Sigmoid colon (tissue), 4 donors: ENCODE results near the gene EME2.

Source experiments
- CTCF ChIP-seq, 4 experiments: fragments of 450-650 bp in 3 of 4; fragments of 200-600 bp in 1 of 4; IDR thresholded peaks; one replicate each; pipeline ENCODE4 v1.5.1; 2016 to 2019; ENCODE audit warnings: antibody characterized with exemption in 4 of 4, mild to moderate bottlenecking in 3 of 4, moderate library complexity in 2 of 4
- EP300 ChIP-seq, 4 donors: sonication (generic); formaldehyde crosslinking; IDR thresholded peaks; one replicate each; pipeline ENCODE4 v1.6.1; 2017; ENCODE audit warnings: antibody characterized with exemption in 4 of 4
- POLR2A ChIP-seq, 2 donors: fragments of 450-650 bp; IDR thresholded peaks; one replicate each; pipeline ENCODE4 v1.6.1; 2016; ENCODE audit warnings: antibody characterized with exemption in 2 of 2, mild to moderate bottlenecking in 2 of 2, moderate library complexity in 2 of 2
- POLR2AphosphoS5 ChIP-seq, 4 donors: sonication (generic); formaldehyde crosslinking; IDR thresholded peaks; one replicate each; pipeline ENCODE4 v1.6.1; 2017; ENCODE audit warnings: antibody characterized with exemption in 4 of 4

- no peak for TF ChIP-seq CTCF (IDR thresholded peaks at IDR 0.05)
- no peak for TF ChIP-seq POLR2A (IDR thresholded peaks at IDR 0.05)
- no peak for TF ChIP-seq EP300 (IDR thresholded peaks at IDR 0.05)
- no peak for TF ChIP-seq POLR2AphosphoS5 (IDR thresholded peaks at IDR 0.05)
Observed at GRCh38 chr16:1788095-1788707, 15.6 kb downstream of the EME2 start.
